Mesothelial cell of epicardium (in vitro differentiated cells): ENCODE measurements around the gene POM121L12. TPM values are rescaled to one million over a fixed set of nuclear protein-coding genes. Genes with fewer than 3 reads are reported as not detected.

Experiments used
- DNase-seq, 2 experiments: peaks; one replicate each; pipeline ENCODE4 v3.0.0; 2021; ENCODE audit warnings: low spot score in 2 of 2; ENCODE audit not compliant: unreplicated experiment in 2 of 2
- H3K27ac Mint-ChIP-seq: 2 replicates; pipeline ENCODE4 v1.8.0; 2021; ENCODE audit warnings: mixed read lengths
- H3K27me3 Mint-ChIP-seq: 2 replicates; pipeline ENCODE4 v1.8.0; 2021; ENCODE audit warnings: low read depth, mixed read lengths
- H3K36me3 Mint-ChIP-seq: 2 replicates; pipeline ENCODE4 v1.8.0; 2021; ENCODE audit warnings: mixed read lengths
- H3K4me1 Mint-ChIP-seq: 2 replicates; pipeline ENCODE4 v1.8.0; 2021; ENCODE audit warnings: mixed read lengths
- H3K4me3 Mint-ChIP-seq: 2 replicates; pipeline ENCODE4 v1.8.0; 2021; ENCODE audit warnings: mild to moderate bottlenecking, moderate library complexity, mixed read lengths
- H3K9me3 Mint-ChIP-seq: 2 replicates; pipeline ENCODE4 v1.8.0; 2021; ENCODE audit warnings: mixed read lengths
- CTCF ChIP-seq: fragments of 200-600 bp; sonication (generic); IDR thresholded peaks from one replicate; pipeline ENCODE4 v1.5.0; 2021; ENCODE audit warnings: antibody characterized with exemption; ENCODE audit not compliant: unreplicated experiment
- total RNA-seq: library from RNA; stranded (reverse); gene quantifications from 3 replicates; pipeline ENCODE4 v1.2.1, GENCODE V29; 2021

Gene POM121L12
- total RNA-seq, 1 donor from 2014 or later, result not detected

GRCh38 chr7:53070883-53071282, 35.5 kb downstream of the POM121L12 start:
- Mint-ChIP-seq H3K36me3 (no peaks in the 10 kb centered on the region), H3K9me3 (peaks cover 11% of the 10 kb centered on the region)
- no peak for TF ChIP-seq CTCF

More at GRCh38 chr7:53070883-53071282, 35.5 kb downstream of the POM121L12 start:
- Mint-ChIP-seq H3K27ac (no peak overlapping the region), H3K4me1 (no peaks in the 10 kb centered on the region), H3K27me3 (no peaks in the 10 kb centered on the region), H3K4me3 (no peak overlapping the region)
- DNase-seq, result no peak
